Placental pericyte (primary cell): ENCODE data around the gene OR4F17. TPM values are rescaled to one million over a fixed set of nuclear protein-coding genes. Genes with fewer than 3 reads are reported as not detected.

Source experiments
- total RNA-seq: library from RNA; depleted of rRNA; stranded (reverse); fragments of >200 nt; gene quantifications from 2 replicates; pipeline ENCODE4 v1.2.3, GENCODE V29; 2012

Gene OR4F17, protein sequence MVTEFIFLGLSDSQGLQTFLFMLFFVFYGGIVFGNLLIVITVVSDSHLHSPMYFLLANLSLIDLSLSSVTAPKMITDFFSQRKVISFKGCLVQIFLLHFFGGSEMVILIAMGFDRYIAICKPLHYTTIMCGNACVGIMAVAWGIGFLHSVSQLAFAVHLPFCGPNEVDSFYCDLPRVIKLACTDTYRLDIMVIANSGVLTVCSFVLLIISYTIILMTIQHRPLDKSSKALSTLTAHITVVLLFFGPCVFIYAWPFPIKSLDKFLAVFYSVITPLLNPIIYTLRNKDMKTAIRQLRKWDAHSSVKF
- not detected in 2 replicates for total RNA-seq

DNA sequence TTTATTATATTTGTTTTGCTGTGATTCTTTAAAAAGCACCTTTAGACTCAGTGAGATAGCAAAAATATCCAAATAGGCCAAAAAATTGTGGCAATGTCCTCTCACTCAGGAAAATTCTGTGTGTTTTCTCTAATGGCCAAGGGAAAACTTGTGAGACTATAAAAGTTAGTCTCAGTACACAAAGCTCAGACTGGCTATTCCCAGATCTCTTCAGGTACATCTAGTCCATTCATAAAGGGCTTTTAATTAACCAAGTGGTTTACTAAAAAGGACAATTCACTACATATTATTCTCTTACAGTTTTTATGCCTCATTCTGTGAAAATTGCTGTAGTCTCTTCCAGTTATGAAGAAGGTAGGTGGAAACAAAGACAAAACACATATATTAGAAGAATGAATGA is at the start of gene OR4F17:
OR4F17 (plus strand) TSS at position 301 of the 400 bp plus-strand sequence. CDS start 3,575 bp downstream, outside the sequence.

Other genes starting within 250 kb of the OR4F17 start
- 3.0 and 8.8 TPM in 2 replicates for gene PLPP2, start 184.3 kb downstream of the OR4F17 start, total RNA-seq
- gene MIER2, start 237.7 kb downstream of the OR4F17 start, total RNA-seq: 18.6 and 27.2 TPM in 2 replicates